HEK293 (cell line): Measurements from ENCODE around the gene CBR1.

Experiments used
- CTCF ChIA-PET: fragments of 350-600 bp; formaldehyde crosslinking; extraction: SDS; loops from one replicate; lab custom pipeline; 2021; ENCODE audit warnings: antibody characterized with exemption; lab: Yijun Ruan, JAX
- POLR2A ChIA-PET: fragments of 300-600 bp; formaldehyde crosslinking; extraction: SDS; loops from one replicate; lab custom pipeline; 2020; ENCODE audit warnings: antibody characterized with exemption, inconsistent platforms; lab: Yijun Ruan, JAX
- H3K27ac ChIP-seq: fragments of 200-500 bp; sonication (Bioruptor generic); 2 replicates; pipeline ENCODE4 v1.5.1; 2014; ENCODE audit warnings: low read depth, low read length, control low read depth, inconsistent platforms; ENCODE audit errors: extremely low read depth
- H3K36me3 ChIP-seq, 2 experiments: fragments of 200-500 bp in 1 of 2; sonication (Bioruptor generic) in 1 of 2; 1 replicate in 1 of 2; 2 replicates in 1 of 2; pipeline ENCODE4 v1.5.1; 2014 to 2017; ENCODE audit warnings: inconsistent platforms in 2 of 2, low read length in 2 of 2; ENCODE audit not compliant: control insufficient read depth in 2 of 2, insufficient read depth in 1 of 2
- H3K4me1 ChIP-seq: fragments of 200-500 bp; sonication (Bioruptor generic); 2 replicates; pipeline ENCODE4 v1.5.1; 2014; ENCODE audit warnings: mild to moderate bottlenecking, low read length, inconsistent platforms; ENCODE audit not compliant: control insufficient read depth, insufficient read depth
- H3K4me3 ChIP-seq: 2 replicates; pipeline ENCODE4 v1.5.1; 2011; ENCODE audit warnings: low read depth, mild to moderate bottlenecking, control low read depth, low read length, moderate library complexity
- H3K9me3 ChIP-seq: fragments of 200-500 bp; sonication (Bioruptor generic); 2 replicates; pipeline ENCODE4 v1.5.1; 2014; ENCODE audit warnings: low read depth, low read length, inconsistent platforms; ENCODE audit not compliant: control insufficient read depth, insufficient read depth
- SCRT1 ChIP-seq: fragments of 450-650 bp; formaldehyde crosslinking; IDR thresholded peaks from 2 replicates; pipeline ENCODE4 v1.5.1; 2016; ENCODE audit warnings: missing biosample characterization, missing genetic modification characterization, borderline replicate concordance
- SP7 ChIP-seq: fragments of 450-650 bp; formaldehyde crosslinking; IDR thresholded peaks from 2 replicates; pipeline ENCODE4 v1.5.1; 2016; ENCODE audit warnings: missing biosample characterization, missing genetic modification characterization
- TCF7L2 ChIP-seq: IDR thresholded peaks from 2 replicates; pipeline ENCODE4 v1.6.1; 2011; ENCODE audit warnings: low read depth, mild to moderate bottlenecking, inconsistent platforms, low read length, moderate library complexity, borderline replicate concordance
- WT1 ChIP-seq: fragments of 450-650 bp; formaldehyde crosslinking; IDR thresholded peaks from 2 replicates; pipeline ENCODE4 v1.5.1; 2016; ENCODE audit warnings: missing biosample characterization, missing genetic modification characterization
- ZNF121 ChIP-seq: fragments of 450-650 bp; formaldehyde crosslinking; IDR thresholded peaks from 2 replicates; pipeline ENCODE4 v1.5.1; 2016; ENCODE audit warnings: missing biosample characterization, missing genetic modification characterization
- ZNF138 ChIP-seq: fragments of 450-650 bp; formaldehyde crosslinking; IDR thresholded peaks from 2 replicates; pipeline ENCODE4 v1.5.1; 2016; ENCODE audit warnings: missing biosample characterization, missing genetic modification characterization, borderline replicate concordance
- ZNF140 ChIP-seq: fragments of 450-650 bp; formaldehyde crosslinking; IDR thresholded peaks from 2 replicates; pipeline ENCODE4 v1.5.1; 2016; ENCODE audit warnings: missing biosample characterization, missing genetic modification characterization
- ZNF266 ChIP-seq: fragments of 450-650 bp; formaldehyde crosslinking; IDR thresholded peaks from 2 replicates; pipeline ENCODE4 v1.5.1; 2016; ENCODE audit warnings: missing biosample characterization, missing genetic modification characterization, low read depth
- ZNF521 ChIP-seq: fragments of 450-650 bp; formaldehyde crosslinking; IDR thresholded peaks from 2 replicates; pipeline ENCODE4 v1.5.1; 2017; ENCODE audit warnings: missing biosample characterization, mild to moderate bottlenecking, missing genetic modification characterization
- ZNF530 ChIP-seq: fragments of 450-650 bp; formaldehyde crosslinking; IDR thresholded peaks from 2 replicates; pipeline ENCODE4 v1.5.1; 2016; ENCODE audit warnings: low read depth, missing biosample characterization, missing genetic modification characterization
- ZNF555 ChIP-seq: fragments of 450-650 bp; formaldehyde crosslinking; conservative IDR thresholded peaks from 2 replicates; pipeline ENCODE4 v1.5.1; 2017; ENCODE audit warnings: missing biosample characterization, mild to moderate bottlenecking, missing genetic modification characterization, inconsistent platforms
- ZNF677 ChIP-seq: fragments of 450-650 bp; IDR thresholded peaks from 2 replicates; pipeline ENCODE4 v1.5.0; 2018; ENCODE audit warnings: missing biosample characterization, mild to moderate bottlenecking, missing genetic modification characterization, moderate library complexity
- ZNF791 ChIP-seq: fragments of 450-650 bp; formaldehyde crosslinking; IDR thresholded peaks from 2 replicates; pipeline ENCODE4 v1.5.1; 2016; ENCODE audit warnings: missing biosample characterization, missing genetic modification characterization
- ZNF792 ChIP-seq: fragments of 450-650 bp; formaldehyde crosslinking; IDR thresholded peaks from 2 replicates; pipeline ENCODE4 v1.5.1; 2016; ENCODE audit warnings: missing biosample characterization, missing genetic modification characterization
- ZNF830 ChIP-seq: fragments of 450-650 bp; IDR thresholded peaks from 2 replicates; pipeline ENCODE4 v1.5.0; 2018; ENCODE audit warnings: missing biosample characterization, missing genetic modification characterization, low read depth, mild to moderate bottlenecking, moderate library complexity
- ZSCAN23 ChIP-seq: fragments of 450-650 bp; formaldehyde crosslinking; IDR thresholded peaks from 2 replicates; pipeline ENCODE4 v1.5.1; 2016; ENCODE audit warnings: missing biosample characterization, missing genetic modification characterization
- TF ChIP-seq, protein P1 (sequence below): fragments of 450-650 bp; formaldehyde crosslinking; IDR thresholded peaks from 2 replicates; pipeline ENCODE4 v1.5.1; 2017; ENCODE audit warnings: missing biosample characterization, missing genetic modification characterization
- TF ChIP-seq, protein P2 (sequence below): fragments of 450-650 bp; formaldehyde crosslinking; IDR thresholded peaks from 2 replicates; pipeline ENCODE4 v1.5.1; 2017; ENCODE audit warnings: missing biosample characterization, missing genetic modification characterization
- TF ChIP-seq, protein P3 (sequence below): fragments of 450-650 bp; formaldehyde crosslinking; IDR thresholded peaks from 2 replicates; pipeline ENCODE4 v1.5.1; 2016; ENCODE audit warnings: missing biosample characterization, missing genetic modification characterization
- TF ChIP-seq, protein P4 (sequence below): fragments of 450-650 bp; IDR thresholded peaks from 2 replicates; pipeline ENCODE4 v1.5.1; 2018; ENCODE audit warnings: missing biosample characterization, missing genetic modification characterization
- TF ChIP-seq, protein P5 (sequence below): fragments of 450-650 bp; formaldehyde crosslinking; IDR thresholded peaks from 2 replicates; pipeline ENCODE4 v1.5.1; 2017; ENCODE audit warnings: missing biosample characterization, missing genetic modification characterization
- TF ChIP-seq, protein P6 (sequence below): fragments of 450-650 bp; formaldehyde crosslinking; IDR thresholded peaks from 2 replicates; pipeline ENCODE4 v1.5.1; 2016; ENCODE audit warnings: missing biosample characterization, missing genetic modification characterization, borderline replicate concordance
- TF ChIP-seq, protein P7 (sequence below): fragments of 450-650 bp; formaldehyde crosslinking; IDR thresholded peaks from 2 replicates; pipeline ENCODE4 v1.5.1; 2017; ENCODE audit warnings: missing biosample characterization, missing genetic modification characterization

CBR1 gene

DNA sequence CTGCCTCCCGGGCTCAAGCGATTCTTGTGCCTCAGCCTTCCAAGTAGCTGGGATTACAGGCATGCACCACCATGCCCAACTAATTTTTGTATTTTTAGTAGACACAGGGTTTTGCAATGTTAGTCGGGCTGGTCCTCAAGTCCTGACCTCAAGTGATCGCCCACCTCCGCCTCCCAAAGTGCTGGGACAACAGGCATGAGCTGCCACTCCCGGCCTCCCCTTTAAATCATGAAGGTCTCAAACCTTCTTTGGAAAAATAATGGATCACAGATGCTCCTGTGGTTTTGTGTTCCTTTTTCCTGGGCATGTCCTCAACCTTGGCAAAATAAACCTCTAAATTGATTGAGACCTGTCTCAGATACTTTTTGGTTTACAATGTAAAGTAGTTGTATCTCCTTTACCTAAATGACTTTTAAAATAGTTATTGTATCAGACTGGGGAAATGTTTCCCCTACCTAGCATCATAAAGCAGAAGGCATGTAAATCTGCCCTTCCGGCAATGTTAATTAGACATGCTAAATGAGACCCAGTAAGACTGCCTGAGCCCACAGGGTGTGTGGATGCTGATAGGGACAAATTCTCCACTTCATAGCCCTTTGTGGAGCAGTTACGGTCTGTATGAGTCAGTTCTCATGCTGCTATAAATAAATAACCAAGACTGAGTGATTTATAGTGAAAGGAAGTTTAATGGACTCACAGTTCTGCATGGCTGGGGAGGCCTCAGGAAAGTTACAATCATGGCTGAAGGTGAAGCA lies 27.8 kb downstream of the CBR1 start:
- POLR2A ChIA-PET: interaction anchor here (0.6 kb wide), 1 partner anchor 16 kb away, joined by 3 read pairs; no protein-coding TSS in a partner anchor
- TF ChIP-seq ZNF830 (tag by site-specific recombination) (no peak), ZNF530 (tag by site-specific recombination) (no peak), ZNF792 (tag by site-specific recombination) (no peak), ZNF521 (tag by site-specific recombination) (no peak), ZNF266 (tag by site-specific recombination) (no peak), ZNF138 (tag by site-specific recombination) (no peak), ZNF121 (tag by site-specific recombination) (no peak), ZNF791 (tag by site-specific recombination) (no peak), SCRT1 (tag by site-specific recombination) (no peak), TCF7L2 (no peak), ZNF140 (no peak), ZNF555 (no peak), ZSCAN23 (no peak), SP7 (tag by site-specific recombination) (peak; percentile 58), WT1 (tag by site-specific recombination) (0 out of 2 replicates have a peak, but pooled peaks have one; percentile 23), ZNF677 (tag by site-specific recombination) (no peak)
- TF ChIP-seq, protein P1, sequence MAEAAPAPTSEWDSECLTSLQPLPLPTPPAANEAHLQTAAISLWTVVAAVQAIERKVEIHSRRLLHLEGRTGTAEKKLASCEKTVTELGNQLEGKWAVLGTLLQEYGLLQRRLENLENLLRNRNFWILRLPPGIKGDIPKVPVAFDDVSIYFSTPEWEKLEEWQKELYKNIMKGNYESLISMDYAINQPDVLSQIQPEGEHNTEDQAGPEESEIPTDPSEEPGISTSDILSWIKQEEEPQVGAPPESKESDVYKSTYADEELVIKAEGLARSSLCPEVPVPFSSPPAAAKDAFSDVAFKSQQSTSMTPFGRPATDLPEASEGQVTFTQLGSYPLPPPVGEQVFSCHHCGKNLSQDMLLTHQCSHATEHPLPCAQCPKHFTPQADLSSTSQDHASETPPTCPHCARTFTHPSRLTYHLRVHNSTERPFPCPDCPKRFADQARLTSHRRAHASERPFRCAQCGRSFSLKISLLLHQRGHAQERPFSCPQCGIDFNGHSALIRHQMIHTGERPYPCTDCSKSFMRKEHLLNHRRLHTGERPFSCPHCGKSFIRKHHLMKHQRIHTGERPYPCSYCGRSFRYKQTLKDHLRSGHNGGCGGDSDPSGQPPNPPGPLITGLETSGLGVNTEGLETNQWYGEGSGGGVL (tag by site-specific recombination): no peak
- TF ChIP-seq, protein P2, sequence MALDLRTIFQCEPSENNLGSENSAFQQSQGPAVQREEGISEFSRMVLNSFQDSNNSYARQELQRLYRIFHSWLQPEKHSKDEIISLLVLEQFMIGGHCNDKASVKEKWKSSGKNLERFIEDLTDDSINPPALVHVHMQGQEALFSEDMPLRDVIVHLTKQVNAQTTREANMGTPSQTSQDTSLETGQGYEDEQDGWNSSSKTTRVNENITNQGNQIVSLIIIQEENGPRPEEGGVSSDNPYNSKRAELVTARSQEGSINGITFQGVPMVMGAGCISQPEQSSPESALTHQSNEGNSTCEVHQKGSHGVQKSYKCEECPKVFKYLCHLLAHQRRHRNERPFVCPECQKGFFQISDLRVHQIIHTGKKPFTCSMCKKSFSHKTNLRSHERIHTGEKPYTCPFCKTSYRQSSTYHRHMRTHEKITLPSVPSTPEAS: no peak
- TF ChIP-seq, protein P3, sequence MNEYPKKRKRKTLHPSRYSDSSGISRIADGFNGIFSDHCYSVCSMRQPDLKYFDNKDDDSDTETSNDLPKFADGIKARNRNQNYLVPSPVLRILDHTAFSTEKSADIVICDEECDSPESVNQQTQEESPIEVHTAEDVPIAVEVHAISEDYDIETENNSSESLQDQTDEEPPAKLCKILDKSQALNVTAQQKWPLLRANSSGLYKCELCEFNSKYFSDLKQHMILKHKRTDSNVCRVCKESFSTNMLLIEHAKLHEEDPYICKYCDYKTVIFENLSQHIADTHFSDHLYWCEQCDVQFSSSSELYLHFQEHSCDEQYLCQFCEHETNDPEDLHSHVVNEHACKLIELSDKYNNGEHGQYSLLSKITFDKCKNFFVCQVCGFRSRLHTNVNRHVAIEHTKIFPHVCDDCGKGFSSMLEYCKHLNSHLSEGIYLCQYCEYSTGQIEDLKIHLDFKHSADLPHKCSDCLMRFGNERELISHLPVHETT (tag by site-specific recombination): no peak
- TF ChIP-seq, protein P4, sequence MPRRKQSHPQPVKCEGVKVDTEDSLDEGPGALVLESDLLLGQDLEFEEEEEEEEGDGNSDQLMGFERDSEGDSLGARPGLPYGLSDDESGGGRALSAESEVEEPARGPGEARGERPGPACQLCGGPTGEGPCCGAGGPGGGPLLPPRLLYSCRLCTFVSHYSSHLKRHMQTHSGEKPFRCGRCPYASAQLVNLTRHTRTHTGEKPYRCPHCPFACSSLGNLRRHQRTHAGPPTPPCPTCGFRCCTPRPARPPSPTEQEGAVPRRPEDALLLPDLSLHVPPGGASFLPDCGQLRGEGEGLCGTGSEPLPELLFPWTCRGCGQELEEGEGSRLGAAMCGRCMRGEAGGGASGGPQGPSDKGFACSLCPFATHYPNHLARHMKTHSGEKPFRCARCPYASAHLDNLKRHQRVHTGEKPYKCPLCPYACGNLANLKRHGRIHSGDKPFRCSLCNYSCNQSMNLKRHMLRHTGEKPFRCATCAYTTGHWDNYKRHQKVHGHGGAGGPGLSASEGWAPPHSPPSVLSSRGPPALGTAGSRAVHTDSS (tag by site-specific recombination): 0 out of 2 replicates have a peak, but pooled peaks have one; percentile 23
- TF ChIP-seq, protein P5, sequence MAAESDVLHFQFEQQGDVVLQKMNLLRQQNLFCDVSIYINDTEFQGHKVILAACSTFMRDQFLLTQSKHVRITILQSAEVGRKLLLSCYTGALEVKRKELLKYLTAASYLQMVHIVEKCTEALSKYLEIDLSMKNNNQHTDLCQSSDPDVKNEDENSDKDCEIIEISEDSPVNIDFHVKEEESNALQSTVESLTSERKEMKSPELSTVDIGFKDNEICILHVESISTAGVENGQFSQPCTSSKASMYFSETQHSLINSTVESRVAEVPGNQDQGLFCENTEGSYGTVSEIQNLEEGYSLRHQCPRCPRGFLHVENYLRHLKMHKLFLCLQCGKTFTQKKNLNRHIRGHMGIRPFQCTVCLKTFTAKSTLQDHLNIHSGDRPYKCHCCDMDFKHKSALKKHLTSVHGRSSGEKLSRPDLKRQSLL (tag by site-specific recombination): no peak
- TF ChIP-seq, protein P6, sequence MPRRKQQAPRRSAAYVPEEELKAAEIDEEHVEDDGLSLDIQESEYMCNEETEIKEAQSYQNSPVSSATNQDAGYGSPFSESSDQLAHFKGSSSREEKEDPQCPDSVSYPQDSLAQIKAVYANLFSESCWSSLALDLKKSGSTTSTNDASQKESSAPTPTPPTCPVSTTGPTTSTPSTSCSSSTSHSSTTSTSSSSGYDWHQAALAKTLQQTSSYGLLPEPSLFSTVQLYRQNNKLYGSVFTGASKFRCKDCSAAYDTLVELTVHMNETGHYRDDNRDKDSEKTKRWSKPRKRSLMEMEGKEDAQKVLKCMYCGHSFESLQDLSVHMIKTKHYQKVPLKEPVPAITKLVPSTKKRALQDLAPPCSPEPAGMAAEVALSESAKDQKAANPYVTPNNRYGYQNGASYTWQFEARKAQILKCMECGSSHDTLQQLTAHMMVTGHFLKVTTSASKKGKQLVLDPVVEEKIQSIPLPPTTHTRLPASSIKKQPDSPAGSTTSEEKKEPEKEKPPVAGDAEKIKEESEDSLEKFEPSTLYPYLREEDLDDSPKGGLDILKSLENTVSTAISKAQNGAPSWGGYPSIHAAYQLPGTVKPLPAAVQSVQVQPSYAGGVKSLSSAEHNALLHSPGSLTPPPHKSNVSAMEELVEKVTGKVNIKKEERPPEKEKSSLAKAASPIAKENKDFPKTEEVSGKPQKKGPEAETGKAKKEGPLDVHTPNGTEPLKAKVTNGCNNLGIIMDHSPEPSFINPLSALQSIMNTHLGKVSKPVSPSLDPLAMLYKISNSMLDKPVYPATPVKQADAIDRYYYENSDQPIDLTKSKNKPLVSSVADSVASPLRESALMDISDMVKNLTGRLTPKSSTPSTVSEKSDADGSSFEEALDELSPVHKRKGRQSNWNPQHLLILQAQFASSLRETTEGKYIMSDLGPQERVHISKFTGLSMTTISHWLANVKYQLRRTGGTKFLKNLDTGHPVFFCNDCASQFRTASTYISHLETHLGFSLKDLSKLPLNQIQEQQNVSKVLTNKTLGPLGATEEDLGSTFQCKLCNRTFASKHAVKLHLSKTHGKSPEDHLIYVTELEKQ (tag by site-specific recombination): peak; percentile 21; the same call in 1 of the 2 replicates
- TF ChIP-seq, protein P7, sequence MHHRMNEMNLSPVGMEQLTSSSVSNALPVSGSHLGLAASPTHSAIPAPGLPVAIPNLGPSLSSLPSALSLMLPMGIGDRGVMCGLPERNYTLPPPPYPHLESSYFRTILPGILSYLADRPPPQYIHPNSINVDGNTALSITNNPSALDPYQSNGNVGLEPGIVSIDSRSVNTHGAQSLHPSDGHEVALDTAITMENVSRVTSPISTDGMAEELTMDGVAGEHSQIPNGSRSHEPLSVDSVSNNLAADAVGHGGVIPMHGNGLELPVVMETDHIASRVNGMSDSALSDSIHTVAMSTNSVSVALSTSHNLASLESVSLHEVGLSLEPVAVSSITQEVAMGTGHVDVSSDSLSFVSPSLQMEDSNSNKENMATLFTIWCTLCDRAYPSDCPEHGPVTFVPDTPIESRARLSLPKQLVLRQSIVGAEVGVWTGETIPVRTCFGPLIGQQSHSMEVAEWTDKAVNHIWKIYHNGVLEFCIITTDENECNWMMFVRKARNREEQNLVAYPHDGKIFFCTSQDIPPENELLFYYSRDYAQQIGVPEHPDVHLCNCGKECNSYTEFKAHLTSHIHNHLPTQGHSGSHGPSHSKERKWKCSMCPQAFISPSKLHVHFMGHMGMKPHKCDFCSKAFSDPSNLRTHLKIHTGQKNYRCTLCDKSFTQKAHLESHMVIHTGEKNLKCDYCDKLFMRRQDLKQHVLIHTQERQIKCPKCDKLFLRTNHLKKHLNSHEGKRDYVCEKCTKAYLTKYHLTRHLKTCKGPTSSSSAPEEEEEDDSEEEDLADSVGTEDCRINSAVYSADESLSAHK (tag by site-specific recombination): no peak

More for the DNA sequence above, 27.8 kb downstream of the CBR1 start:
- H3K4me1 ChIP-seq: peaks cover 4% of the 10 kb centered on the region; the same call in 1 of the 2 replicates
- CTCF ChIA-PET: interaction anchor here (0.6 to 1.5 kb wide), 4 partner anchors 10 to 1022 kb away, joined by 3 to 4 read pairs (median 3); no protein-coding TSS in a partner anchor
- no peaks in the 10 kb centered on the region for H3K9me3 ChIP-seq
- no peak overlapping the region for H3K4me3 ChIP-seq
- no peaks in the 10 kb centered on the region for H3K36me3 ChIP-seq
- H3K27ac ChIP-seq: no peak overlapping the region
